Middle frontal gyrus (tissue), 1 donor: Measurements from ENCODE around the gene PAPPA.

Source experiments
- DNase-seq: peaks from one replicate; pipeline ENCODE4 v3.0.0-alpha.2; 2015; ENCODE audit warnings: low spot score; ENCODE audit errors: extremely low spot score

The PAPPA gene

DNA sequence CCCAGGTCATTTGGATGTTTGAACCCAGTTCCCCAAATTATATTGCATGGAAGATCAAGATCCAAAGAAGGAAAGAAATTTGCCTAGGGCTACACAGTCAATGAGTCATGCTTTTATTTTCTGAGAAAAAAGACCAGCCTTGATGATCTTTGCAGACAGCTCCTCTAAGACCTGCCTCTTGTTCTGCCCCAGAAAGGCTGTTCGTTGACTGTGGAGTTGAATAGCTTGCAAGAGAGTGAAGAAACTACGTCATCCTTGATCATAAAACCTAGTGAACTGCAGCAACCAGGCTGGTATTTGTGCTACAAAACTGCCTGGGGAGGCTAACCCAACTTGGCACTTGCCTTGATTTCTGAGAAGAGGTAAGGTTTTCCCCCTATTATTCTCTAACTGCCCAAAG lies 263.9 kb downstream of the PAPPA start:
- DNase-seq = no peak

DNA sequence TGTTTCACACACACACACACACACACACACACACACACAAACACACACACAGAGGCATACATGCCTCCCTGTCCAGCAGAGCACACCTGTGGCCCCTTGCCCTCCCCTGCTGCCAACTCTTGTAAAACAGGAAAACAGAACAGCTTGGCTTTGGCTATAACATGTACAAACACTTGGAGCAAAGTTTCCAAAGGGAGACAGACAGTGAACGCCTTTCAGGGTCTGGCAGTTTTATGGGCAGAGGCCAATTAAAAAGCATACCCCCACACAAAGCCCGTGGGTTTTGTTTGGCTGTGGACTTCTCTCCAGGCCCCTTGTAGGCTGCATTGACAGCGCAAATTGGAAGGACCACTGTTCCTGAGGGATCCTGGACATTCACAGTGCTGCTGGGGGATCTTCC lies 265.6 kb downstream of the PAPPA start:
- DNase-seq = no peak

DNA sequence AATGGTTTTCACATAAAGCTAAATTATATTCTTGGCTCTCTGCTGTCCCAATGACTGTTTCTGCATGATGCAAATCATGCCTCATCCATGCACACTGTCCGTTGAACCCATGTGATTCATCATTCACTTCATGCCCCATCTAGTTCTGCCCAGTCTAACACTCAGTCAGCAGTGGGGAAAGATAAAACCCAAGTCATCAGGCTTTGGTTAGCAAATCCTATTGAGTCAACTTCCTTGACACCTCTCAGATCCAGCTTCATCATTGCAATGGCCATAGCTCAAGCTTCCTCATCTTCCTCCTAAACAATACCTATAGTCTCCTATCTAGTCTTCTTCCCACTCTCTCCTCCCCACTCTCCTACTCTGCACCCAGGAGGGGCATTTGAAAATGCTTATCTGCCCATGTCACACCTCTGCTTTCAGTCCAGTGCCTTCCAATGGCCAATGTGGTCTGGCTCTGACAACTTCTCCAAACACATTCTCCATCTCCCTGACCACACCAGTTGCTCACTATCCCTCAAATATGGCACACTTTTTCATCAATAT lies 267.5 kb downstream of the PAPPA start:
- DNase-seq = no peak

- no peak for DNase-seq
Measured at GRCh38 chr9:116422119-116422979, 268.8 kb downstream of the PAPPA start.

GRCh38 chr9:116423149-116423548 lies 269.6 kb downstream of the PAPPA start:
- no peak for DNase-seq

DNA sequence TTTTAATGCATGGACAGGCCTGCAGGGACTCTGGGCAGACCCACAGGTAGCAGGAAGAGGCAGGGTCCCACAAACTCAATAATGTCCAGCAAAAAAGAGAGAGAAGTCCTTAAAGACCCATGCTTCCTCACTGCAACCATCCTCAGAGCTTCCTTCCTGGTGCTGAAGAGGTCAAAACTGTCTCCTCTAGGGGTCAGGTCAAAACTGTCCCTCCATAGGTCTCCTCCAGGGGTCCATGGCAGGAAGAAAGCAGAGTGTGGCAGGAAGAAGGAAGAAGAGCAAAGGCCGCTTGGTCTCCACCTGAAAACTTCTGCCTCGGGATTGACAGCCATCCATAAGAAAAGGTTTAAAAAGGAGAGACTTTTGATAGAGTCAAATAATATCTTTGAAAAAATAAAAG lies 271.7 kb downstream of the PAPPA start:
- DNase-seq = no peak

- DNase-seq = no peak
Measured at GRCh38 chr9:116430849-116431248, 277.3 kb downstream of the PAPPA start.

DNA sequence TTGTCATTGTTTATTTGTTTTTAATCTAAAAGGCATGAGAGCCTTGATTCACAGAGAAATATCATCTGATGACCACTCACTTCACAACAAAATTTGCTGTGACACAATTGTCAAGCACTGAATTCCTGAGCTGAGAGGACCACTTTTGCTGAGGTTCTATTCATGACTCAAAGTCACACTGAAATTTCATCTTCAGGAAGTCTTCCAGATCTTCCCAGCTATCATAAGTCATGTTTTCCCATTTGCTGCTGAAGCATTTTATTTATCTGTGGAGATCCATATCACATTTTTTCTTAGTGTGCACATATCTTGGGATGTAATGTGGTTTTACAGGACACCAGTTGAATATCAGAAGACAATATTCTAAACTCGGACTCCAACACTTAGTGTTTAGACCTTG lies 278.5 kb downstream of the PAPPA start:
- no peak for DNase-seq

GRCh38 chr9:116434314-116434713 lies 280.7 kb downstream of the PAPPA start:
- DNase-seq = no peak

- DNase-seq = no peak
Measured at GRCh38 chr9:116435706-116436105, 282.1 kb downstream of the PAPPA start.

GRCh38 chr9:116436121-116436520 lies 282.5 kb downstream of the PAPPA start:
- no peak for DNase-seq

GRCh38 chr9:116437411-116438370 lies 284.1 kb downstream of the PAPPA start:
- no peak for DNase-seq

DNA sequence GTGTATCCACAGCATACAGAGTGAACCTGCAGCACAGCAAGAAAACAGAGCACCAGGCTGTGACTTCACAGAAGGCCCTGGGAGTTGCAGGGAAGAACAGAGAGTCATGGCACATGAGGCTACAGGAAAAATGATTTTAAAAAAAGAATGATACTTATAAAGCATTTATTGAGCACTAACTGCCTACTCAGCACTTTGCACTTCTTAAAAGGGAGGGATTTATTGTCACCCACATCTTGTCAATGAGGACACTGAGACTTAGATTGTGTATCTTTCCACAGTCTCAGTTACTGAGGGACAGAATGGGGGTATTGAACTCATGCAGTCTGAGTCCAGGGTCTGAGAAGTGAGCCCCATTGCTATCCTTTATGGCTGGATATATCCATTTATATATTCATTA lies 288.9 kb downstream of the PAPPA start:
- DNase-seq = no peak

DNA sequence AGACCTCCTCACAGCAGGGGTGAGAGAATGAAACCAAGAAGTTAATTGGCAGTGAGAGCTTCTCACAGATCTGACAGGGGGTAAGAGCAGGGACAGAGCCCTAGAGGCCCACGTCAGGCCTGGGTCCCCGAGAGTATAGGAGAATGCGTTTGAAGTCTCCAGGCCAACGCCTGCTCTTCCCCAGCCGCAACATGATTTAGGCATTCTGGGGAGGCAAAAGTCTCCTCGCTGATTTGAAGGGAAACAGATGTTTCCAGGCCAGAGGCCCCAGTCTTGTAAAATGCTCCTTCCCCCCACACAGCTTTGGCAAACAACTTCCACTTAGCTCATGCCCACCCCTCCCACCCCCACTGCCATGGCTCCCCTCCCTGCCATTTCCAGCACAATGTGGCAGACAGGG lies 294.3 kb downstream of the PAPPA start:
- no peak for DNase-seq

DNA sequence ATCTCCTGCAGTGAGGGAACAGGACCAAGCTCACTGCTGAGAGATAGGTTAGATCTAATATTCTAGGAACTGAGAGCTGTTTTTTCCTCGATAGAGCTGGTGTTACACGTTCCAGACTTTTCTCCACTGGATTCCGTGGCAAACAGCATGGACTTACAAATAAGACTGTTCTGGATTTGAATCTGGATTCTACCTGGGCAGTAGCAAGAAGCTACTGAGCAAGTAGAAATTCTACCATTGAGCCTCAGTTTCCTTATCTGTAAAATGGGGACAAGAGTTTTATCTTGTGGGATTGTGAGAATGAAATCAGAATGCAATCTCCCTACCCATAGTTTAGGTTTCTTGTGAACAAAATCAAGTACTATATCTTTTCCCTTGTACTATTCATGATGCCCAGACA lies 294.8 kb downstream of the PAPPA start:
- no peak for DNase-seq

GRCh38 chr9:116449949-116450348 lies 296.4 kb downstream of the PAPPA start:
- DNase-seq = no peak

DNA sequence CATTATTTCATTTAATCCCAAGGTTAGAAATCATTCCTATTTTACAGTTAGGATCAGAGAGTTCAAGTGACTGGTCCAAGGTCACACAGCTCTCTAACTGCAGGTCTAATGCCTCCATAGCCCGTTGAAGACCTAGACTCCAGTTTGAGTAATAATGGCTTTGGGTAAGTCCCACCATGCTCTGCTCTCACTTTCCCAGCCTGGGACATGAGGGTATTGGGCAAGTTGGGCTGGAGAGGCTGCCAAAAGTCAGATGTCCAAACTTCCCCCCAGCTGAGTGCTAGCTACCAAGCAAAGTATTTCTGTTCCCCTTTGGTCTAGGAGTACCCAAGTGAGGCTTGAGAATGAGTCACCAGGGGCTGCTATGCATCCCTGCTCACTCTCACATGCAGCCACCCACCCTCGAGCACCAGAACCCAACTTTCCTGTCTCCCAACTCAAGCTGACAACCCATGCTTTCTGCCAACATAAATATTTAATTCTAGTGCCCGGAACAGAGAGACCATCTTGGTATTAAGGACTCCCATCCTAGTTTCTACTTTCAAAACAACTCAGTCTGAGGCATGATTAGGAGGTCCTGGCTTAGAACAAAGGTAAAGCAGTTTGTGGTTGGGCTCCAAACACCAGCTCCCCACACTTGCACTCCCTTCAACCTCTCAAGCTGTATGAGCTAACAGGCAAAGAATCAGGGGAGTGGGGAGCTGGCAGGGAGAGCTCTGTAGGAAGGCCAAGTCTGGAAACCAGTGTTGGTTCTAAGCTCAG lies 297.0 kb downstream of the PAPPA start:
- DNase-seq = no peak

GRCh38 chr9:116451500-116452115 lies 298.0 kb downstream of the PAPPA start:
- DNase-seq = no peak
